ENCODE measurements around the gene SARDH.

Gene SARDH

GRCh38 chr9:133682818-133683585 lies 55.1 kb downstream of the SARDH start:
- in situ Hi-C loops (cut with HindIII; ENCODE audit: low sequenced_read_pairs), result no loop called here
- no peak for DNase-seq (ENCODE audit: low read depth)
- TF ChIP-seq CTCF (IDR thresholded peaks at IDR 0.05; ENCODE audit: low read depth, low read length, missing control alignments), result no peak
- no peak overlapping the region for H3K4me3 ChIP-seq (ENCODE audit: low read depth, low read length)

- no peak overlapping the region for H3K4me3 ChIP-seq (ENCODE audit: low read depth, low read length)
- no peak for DNase-seq (ENCODE audit: low read depth)
- TF ChIP-seq CTCF (IDR thresholded peaks at IDR 0.05; ENCODE audit: low read depth, low read length, missing control alignments), result no peak
- in situ Hi-C loops (cut with HindIII; ENCODE audit: low sequenced_read_pairs), result no loop called here
Observed at GRCh38 chr9:133681658-133682306, 56.4 kb downstream of the SARDH start.

- TF ChIP-seq CTCF (IDR thresholded peaks at IDR 0.05; ENCODE audit: low read depth, low read length, missing control alignments), result no peak
- DNase-seq (ENCODE audit: low read depth), result no peak
- H3K4me3 ChIP-seq (ENCODE audit: low read depth, low read length), result no peak overlapping the region
- in situ Hi-C loops (cut with HindIII; ENCODE audit: low sequenced_read_pairs), result no loop called here
Observed at GRCh38 chr9:133680976-133681657, 57.0 kb downstream of the SARDH start.

- DNase-seq (ENCODE audit: low read depth), result no peak
- in situ Hi-C loops (cut with HindIII; ENCODE audit: low sequenced_read_pairs), result no loop called here
- no peak overlapping the region for H3K4me3 ChIP-seq (ENCODE audit: low read depth, low read length)
- TF ChIP-seq CTCF (IDR thresholded peaks at IDR 0.05; ENCODE audit: low read depth, low read length, missing control alignments), result no peak
Observed at GRCh38 chr9:133680250-133680975, 57.7 kb downstream of the SARDH start.

- no peak overlapping the region for H3K4me3 ChIP-seq (ENCODE audit: low read depth, low read length)
- DNase-seq (ENCODE audit: low read depth), result no peak
- no peak for TF ChIP-seq CTCF (IDR thresholded peaks at IDR 0.05; ENCODE audit: low read depth, low read length, missing control alignments)
- in situ Hi-C loops (cut with HindIII; ENCODE audit: low sequenced_read_pairs), result no loop called here
Observed at GRCh38 chr9:133679466-133680061, 58.6 kb downstream of the SARDH start.

GRCh38 chr9:133679056-133679455 lies 59.1 kb downstream of the SARDH start:
- no peak for DNase-seq (ENCODE audit: low read depth)
- TF ChIP-seq CTCF (IDR thresholded peaks at IDR 0.05; ENCODE audit: low read depth, low read length, missing control alignments), result no peak
- no peak overlapping the region for H3K4me3 ChIP-seq (ENCODE audit: low read depth, low read length)
- in situ Hi-C loops (cut with HindIII; ENCODE audit: low sequenced_read_pairs), result no loop called here
